Left ventricle myocardium superior (tissue), 1 donor: ENCODE results near the gene NUP205. TPM values are rescaled to one million over a fixed set of nuclear protein-coding genes. Genes with fewer than 3 reads are reported as not detected.
"Not testable (repeated sequence)": the region's sequence is repeated elsewhere in the genome, so short reads cannot be mapped to it uniquely, and the experiment has no call there.

Source experiments
- ATAC-seq: fragments of 200-7000 bp; cut with Tn5 transposase; one replicate; pipeline ENCODE4 v1.9.1; 2020; ENCODE audit warnings: mild to moderate bottlenecking, moderate library complexity
- DNase-seq: peaks from one replicate; pipeline ENCODE4 v3.0.0-alpha.2; 2020
- intact Hi-C: fragments of 100-400 bp; cut with micrococcal nuclease; formaldehyde crosslinking; loops from one replicate; pipeline ENCODE4 v1.11.0; 2022
- total RNA-seq: library from RNA; stranded (reverse); fragmentation: NEBNext Ultra II Directional; extraction: Animal tissue kit (Norgen Biotek cat#: 25700); gene quantifications from one replicate; pipeline ENCODE4 v1.2.1, GENCODE V29; 2021
- donor health status: DM: no; HTN: yes; CAD: no; lungs with severe emphysema.

Gene NUP205
- total RNA-seq, 1 donor from 2014 or later: 16.0 TPM

GRCh38 chr7:135616136-135616535, 58.4 kb downstream of the NUP205 start:
- intact Hi-C loops: no loop called here
- DNase-seq: no peak
- no peak for ATAC-seq

- DNase-seq (no peak), ATAC-seq (no peak)
- intact Hi-C loops: no loop called here
Observed at GRCh38 chr7:135617781-135618180, 60.1 kb downstream of the NUP205 start.

GRCh38 chr7:135618510-135618909, 60.8 kb downstream of the NUP205 start:
- intact Hi-C loops: no loop called here
- DNase-seq: no peak
- no peak for ATAC-seq

GRCh38 chr7:135620447-135620846, 62.7 kb downstream of the NUP205 start:
- intact Hi-C loops: no loop called here
- DNase-seq: no peak
- no peak for ATAC-seq

GRCh38 chr7:135620980-135621850, 63.5 kb downstream of the NUP205 start:
- DNase-seq (no peak), ATAC-seq (peak; percentile 34)
- intact Hi-C loops: no loop called here

- no peak for DNase-seq
- no peak for ATAC-seq
- intact Hi-C loops: no loop called here
Observed at GRCh38 chr7:135634191-135634878, 76.6 kb downstream of the NUP205 start.

GRCh38 chr7:135639690-135640089, 82.0 kb downstream of the NUP205 start:
- DNase-seq, ATAC-seq: not testable (repeated sequence)
- intact Hi-C loops: loop anchor here (5.0 kb wide), 1 partner anchor 357 kb away; no protein-coding TSS in a partner anchor

GRCh38 chr7:135644154-135644553, 86.4 kb downstream of the NUP205 start:
- intact Hi-C loops: loop anchor here (5.0 kb wide), 1 partner anchor 362 kb away; no protein-coding TSS in a partner anchor

GRCh38 chr7:135644729-135645128, 87.0 kb downstream of the NUP205 start:
- intact Hi-C loops: loop anchor here (5.0 kb wide), 1 partner anchor 362 kb away; no protein-coding TSS in a partner anchor
- no peak for ATAC-seq
- no peak for DNase-seq

More at GRCh38 chr7:135644154-135644553, 86.4 kb downstream of the NUP205 start:
- no peak for ATAC-seq
- no peak for DNase-seq

- peak; percentile 59 for ATAC-seq
- DNase-seq: no peak
- intact Hi-C loops: no loop called here
Observed at GRCh38 chr7:135645296-135645904, 87.7 kb downstream of the NUP205 start.

GRCh38 chr7:135647755-135648154, 90.0 kb downstream of the NUP205 start:
- no peak for ATAC-seq

GRCh38 chr7:135648235-135648634, 90.5 kb downstream of the NUP205 start:
- ATAC-seq: no peak
- DNase-seq: no peak
- intact Hi-C loops: no loop called here

More at GRCh38 chr7:135647755-135648154, 90.0 kb downstream of the NUP205 start:
- intact Hi-C loops: no loop called here
- no peak for DNase-seq

GRCh38 chr7:135650831-135651573, 93.3 kb downstream of the NUP205 start:
- no peak for DNase-seq
- ATAC-seq: peak; percentile 41
- intact Hi-C loops: no loop called here

GRCh38 chr7:135653340-135654080, 95.8 kb downstream of the NUP205 start:
- no peak for DNase-seq
- intact Hi-C loops: no loop called here
- ATAC-seq: no peak

GRCh38 chr7:135658564-135658963, 100.8 kb downstream of the NUP205 start:
- intact Hi-C loops: no loop called here
- ATAC-seq (no peak), DNase-seq (no peak)

- intact Hi-C loops: no loop called here
- DNase-seq (no peak), ATAC-seq (no peak)
Observed at GRCh38 chr7:135659159-135659846, 101.6 kb downstream of the NUP205 start.

- no peak for DNase-seq
- peak; percentile 3 for ATAC-seq
- intact Hi-C loops: no loop called here
Observed at GRCh38 chr7:135661311-135662122, 103.8 kb downstream of the NUP205 start.
